A172 (cell line): ENCODE data around the gene SHOX. TPM values are rescaled to one million over a fixed set of nuclear protein-coding genes. Genes with fewer than 3 reads are reported as not detected.

Experiments
- DNase-seq: peaks from one replicate; pipeline ENCODE4 v3.0.0-alpha.2; 2015; ENCODE audit warnings: low spot score
- total RNA-seq: library from RNA; depleted of rRNA; stranded (reverse); fragments of >200 nt; shearing (Covaris generic); gene quantifications from 2 replicates; pipeline ENCODE4 v1.2.3, GENCODE V29; 2014

SHOX gene
- total RNA-seq, 1 experiment from 2014 or later = not detected

DNA sequence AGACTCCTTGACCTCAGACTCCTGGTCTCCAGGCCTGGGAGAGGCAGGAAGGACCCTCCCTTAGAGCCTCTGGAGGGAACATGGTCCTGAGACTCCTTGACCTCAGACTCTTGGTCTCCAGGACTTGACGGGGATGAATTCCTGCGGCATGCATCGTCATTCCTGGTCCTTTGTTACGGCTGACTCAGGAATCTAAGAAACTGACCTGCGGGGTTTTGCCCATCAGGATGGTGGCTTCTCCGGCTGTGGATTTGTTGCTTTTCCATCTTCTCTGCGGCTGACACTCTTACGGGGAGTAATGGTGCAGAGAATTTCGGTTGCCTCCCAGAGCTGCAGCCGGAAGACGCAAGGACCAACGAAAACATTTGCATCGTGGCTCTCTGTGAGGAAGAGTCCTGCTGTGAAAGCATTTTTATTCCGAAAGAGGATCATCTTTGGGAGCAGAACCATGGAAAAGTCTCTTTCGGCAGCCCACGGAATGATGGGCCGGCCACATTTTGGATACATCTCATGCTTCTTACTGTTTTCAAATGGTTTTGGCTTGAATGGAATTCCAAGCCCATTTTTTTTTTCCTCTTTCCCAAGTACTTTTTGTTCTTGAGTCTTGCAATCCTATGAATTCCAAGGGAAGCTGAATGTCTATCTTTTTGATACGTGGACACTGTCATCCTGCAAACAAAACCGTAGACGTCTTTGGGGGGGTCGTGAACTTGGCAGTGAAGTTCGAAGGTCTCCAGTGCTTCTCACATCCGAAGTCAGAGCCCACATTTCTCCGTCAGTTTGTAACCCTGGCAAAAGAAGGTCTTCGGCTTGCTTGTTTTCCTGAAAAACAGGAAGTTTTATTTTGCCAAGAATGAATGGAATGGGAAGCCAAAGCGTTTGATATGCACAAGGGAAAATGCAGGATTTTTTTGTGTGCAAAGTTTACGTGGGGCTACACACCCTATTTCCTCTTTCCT, 36.5 kb downstream of the SHOX start:
- DNase-seq = peak; percentile 87

DNA sequence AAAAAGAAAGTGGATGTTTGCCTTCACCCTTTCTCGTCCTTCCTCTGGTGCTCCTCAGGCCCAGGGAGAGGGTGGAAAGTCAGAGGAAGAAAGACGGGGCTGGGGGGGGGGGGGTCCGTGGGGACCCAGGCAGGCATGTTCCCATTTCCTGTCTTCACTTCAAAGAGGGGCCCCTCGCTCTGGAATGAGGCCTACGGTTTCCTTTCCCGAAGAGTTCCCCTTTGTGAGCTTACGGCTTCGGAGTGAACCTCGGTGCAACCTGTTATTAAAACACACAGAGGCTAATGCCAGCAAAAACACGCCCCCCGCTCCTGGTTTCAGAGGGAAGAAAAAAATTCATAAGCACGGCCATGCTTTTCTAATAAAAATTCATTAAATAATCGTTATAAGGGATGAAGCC, 40.1 kb downstream of the SHOX start:
- DNase-seq = no peak

DNA sequence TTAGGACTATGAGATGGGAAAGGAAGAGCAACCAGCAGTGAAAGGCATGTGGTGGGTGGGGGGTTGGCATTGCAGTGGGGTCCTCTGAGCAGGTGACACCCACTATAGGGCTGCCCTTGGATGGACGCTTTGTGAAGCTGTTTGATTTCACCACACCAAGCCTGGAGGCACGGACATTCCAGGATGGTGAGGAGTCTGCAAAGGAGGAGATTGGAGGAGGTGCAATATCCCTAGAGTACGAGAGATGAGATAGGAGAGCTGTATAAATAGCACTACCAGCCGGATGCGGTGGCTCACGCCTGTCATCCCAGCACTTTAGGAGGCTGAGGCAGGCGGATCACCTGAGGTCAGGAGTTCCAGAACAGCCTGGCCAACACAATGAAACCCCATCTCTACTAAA, 42.3 kb downstream of the SHOX start:
- peak; percentile 92 for DNase-seq

DNA sequence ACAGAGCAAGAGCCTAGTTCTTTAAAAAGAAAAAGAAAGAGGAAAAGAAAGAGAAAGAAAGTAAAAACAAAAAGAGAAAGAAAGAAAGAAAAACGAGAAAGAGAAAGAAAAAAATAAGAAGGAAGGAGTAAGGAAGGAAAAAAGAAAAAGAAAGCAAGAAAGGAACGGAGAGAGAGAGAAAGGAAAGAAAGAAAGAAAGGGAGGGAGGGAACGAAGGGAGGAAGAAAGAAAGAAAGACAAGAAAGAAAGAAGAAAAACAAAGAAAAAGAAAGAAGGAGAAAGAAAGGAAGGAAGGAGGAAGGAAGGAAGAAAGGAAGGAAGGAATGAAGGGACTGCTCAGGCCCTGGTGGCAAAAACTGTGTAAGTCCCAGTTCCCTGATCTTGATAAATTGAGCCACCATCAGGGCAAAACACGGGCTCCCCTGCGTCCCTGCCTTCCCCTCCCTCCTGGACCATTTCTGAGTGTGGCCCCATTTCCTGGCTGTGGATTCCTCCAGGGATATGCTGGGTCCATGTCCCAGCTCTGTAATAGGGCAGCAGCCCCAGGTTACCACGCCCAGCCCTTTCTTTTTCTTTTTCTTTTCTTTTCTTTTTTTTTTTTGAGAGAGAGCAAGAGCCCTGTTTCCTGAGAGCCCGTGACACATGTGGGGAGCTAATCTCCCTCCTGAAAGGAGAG, 44.8 kb downstream of the SHOX start:
- no peak for DNase-seq

DNA sequence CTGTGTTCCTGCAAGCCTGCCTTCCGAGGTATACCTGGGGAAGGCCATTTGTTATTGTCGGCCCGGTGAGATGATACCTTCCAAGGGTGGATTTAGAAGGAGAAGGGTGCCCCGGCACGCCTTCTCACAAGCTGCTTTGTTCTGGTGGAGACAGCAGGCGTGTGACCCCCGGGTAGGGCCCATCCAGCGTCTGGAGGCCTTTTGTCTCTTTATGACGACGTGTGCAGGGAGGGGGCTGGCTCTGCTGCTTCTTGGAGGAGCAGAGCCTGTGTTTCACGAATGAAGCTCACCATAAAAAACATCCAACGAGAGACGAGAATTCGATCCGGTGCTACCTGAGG, 45.3 kb downstream of the SHOX start:
- no peak for DNase-seq

- DNase-seq = no peak
These were observed 46.8 kb downstream of the SHOX start for GRCh38 chrX:677376-677775.

- DNase-seq = no peak
These were observed 48.8 kb downstream of the SHOX start for GRCh38 chrX:679291-679979.

GRCh38 chrX:680062-680461, 49.5 kb downstream of the SHOX start:
- DNase-seq = no peak

DNA sequence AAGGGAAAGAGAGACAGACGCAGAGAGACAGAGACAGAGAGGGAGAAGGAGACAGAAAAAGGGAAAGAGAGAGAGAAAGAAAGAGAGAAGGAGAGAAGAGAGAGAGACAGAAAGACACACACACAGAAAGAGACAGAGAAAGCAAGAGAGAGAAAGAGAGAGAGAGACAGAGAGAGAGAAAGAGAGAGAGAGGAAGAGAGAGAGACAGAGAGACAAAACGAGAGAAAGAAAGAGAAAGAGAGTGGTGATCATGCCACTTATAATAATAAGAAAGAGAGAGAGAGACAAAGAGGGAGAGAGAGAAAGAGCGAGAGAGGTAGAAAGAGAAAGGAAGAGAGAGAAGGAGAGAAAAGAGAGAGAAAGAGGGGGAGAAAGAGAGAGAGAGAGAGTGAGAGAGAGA, 51.4 kb downstream of the SHOX start:
- no peak for DNase-seq

DNA sequence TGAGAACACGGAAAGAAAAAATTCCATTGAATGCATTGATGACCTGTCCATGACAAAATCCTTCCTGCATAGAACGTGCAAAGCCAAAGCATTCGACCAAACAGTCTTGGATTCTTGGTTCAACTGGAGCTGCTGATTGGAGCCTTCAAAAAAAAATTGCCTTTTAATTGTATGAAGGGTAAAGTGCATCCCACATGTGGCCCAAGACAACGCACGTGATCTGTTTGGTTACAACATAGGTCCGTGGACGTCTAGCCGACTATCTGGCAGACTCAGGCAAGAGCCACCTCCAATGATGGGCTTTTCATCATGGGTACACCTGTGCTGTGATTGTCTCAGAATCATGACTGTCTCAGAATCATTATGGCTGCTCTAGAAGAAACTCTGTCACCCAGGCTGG, 52.3 kb downstream of the SHOX start:
- DNase-seq = no peak

GRCh38 chrX:683576-683975, 53.0 kb downstream of the SHOX start:
- DNase-seq = no peak

- no peak for DNase-seq
These were observed 54.8 kb downstream of the SHOX start for GRCh38 chrX:685120-686032.

- DNase-seq = no peak
These were observed 59.4 kb downstream of the SHOX start for GRCh38 chrX:689983-690382.

DNA sequence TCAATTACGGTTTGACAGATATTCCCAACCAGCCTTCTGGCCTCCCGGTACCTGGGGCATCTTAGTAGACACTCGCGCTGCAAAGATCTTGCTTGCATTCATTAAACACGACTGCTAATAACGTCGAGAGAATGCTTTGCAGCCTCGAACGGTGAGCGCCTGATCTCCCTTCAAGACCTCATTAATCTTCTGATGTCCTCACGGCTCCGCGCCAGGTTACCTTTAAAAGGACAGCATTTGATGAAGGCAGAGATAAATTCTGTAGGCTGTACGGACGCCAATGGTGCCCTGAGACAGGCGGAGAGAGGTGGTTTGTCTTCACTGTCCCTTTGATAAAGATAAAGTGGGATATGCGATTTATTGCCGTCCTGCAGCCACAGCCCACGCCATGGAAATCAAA, 64.2 kb downstream of the SHOX start:
- DNase-seq = no peak

DNA sequence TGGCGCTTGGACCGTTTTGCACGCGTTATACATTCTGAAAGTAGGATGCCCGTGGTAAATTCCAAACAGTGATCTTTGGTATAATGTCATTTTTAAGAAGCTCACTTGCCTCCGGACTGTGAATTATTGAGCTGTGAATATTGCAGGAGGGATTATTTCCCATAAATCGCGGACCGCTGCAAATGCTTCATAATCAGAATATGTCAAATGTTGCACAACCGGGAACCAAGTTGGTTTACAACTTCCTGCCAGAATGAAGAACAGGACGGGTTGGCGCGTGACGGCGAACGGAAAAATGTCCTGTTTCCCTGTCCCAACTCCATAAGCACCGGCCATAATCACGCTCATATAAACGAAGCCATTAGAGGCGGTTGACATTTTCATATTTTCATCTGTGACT, 67.6 kb downstream of the SHOX start:
- no peak for DNase-seq

DNA sequence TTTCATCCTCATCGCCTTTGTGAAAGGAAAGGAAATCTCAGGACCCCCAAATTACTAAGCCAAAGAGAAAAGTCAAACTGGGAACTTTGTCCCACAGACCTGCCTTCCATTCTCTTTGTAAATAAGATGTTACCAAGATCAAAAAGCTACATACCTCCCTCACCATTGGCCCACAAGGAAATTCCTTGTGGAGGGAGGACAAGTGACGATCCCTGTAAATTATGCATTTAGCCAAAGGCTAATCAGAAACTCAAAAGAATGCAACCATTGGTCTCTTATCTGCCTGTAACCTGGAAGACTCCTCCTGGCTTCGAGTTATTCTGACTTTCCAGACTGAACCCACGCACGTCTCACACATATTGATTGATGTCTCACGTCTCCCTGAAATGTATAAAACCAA, 70.3 kb downstream of the SHOX start:
- peak; percentile 14 for DNase-seq

DNA sequence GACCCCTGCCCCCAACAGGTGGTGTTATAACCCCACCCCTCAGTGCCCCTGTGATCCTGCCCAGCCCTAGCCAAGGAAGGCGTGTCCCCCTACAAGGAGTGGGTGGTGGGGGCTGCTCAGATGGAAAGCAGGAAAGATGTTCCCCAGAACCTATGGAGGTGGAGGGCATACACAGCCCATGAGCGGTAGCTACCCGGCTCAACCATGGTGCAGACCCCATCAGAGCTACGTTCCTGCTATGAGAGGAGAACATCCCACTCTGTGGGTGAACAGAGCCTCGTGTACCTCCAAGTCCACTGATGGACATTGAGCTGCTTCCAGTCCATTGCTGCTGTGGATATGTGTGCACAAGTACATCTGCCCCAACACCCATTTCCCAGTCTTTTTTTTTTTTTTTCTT, 71.1 kb downstream of the SHOX start:
- DNase-seq = no peak

- no peak for DNase-seq
These were observed 72.9 kb downstream of the SHOX start for GRCh38 chrX:703466-703865.

DNA sequence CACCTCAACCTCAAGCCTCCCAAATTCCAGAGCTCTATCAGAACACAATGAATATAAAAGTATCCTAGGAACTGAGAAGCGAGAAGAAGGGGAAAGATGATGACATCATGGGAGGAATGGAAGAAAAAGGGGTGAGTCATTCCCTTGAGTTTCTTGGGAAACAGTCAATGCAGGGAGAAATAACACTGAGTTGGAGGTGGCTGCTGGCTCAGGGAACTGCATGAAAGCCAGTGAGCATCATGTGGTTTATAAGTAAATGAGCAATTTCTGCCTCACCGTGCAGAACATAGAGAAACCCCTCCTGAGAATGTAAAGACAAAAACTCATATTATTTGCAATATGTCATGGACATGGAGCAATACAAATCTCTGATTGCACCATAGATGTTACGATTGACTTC, 73.3 kb downstream of the SHOX start:
- DNase-seq = peak; percentile 85
